HG02588 (cell line): ENCODE data around the gene CTIF.

Experiments
- ATAC-seq: cut with Tn5 transposase; IDR thresholded peaks from one replicate; pipeline ENCODE4 v1.9.1; 2021; ENCODE audit warnings: mild to moderate bottlenecking, moderate library complexity; ENCODE audit not compliant: unreplicated experiment

CTIF gene

GRCh38 chr18:48889115-48889941 lies 350.5 kb downstream of the CTIF start:
- no peak for ATAC-seq

GRCh38 chr18:48889981-48890762 lies 351.3 kb downstream of the CTIF start:
- ATAC-seq: no peak

GRCh38 chr18:48891721-48892120 lies 352.9 kb downstream of the CTIF start:
- ATAC-seq: no peak

GRCh38 chr18:48892146-48892855 lies 353.5 kb downstream of the CTIF start:
- no peak for ATAC-seq

GRCh38 chr18:48893061-48893607 lies 354.3 kb downstream of the CTIF start:
- no peak for ATAC-seq

GRCh38 chr18:48893608-48894600 lies 355.1 kb downstream of the CTIF start:
- no peak for ATAC-seq

- ATAC-seq: no peak
Measured at GRCh38 chr18:48894799-48895346, 356.0 kb downstream of the CTIF start.

GRCh38 chr18:48896326-48896874 lies 357.6 kb downstream of the CTIF start:
- no peak for ATAC-seq

GRCh38 chr18:48896875-48897511 lies 358.2 kb downstream of the CTIF start:
- peak; percentile 57 for ATAC-seq

GRCh38 chr18:48897531-48897930 lies 358.7 kb downstream of the CTIF start:
- ATAC-seq: no peak

GRCh38 chr18:48898521-48898920 lies 359.7 kb downstream of the CTIF start:
- no peak for ATAC-seq

GRCh38 chr18:48899558-48900174 lies 360.8 kb downstream of the CTIF start:
- ATAC-seq: no peak

- ATAC-seq: no peak
Measured at GRCh38 chr18:48900469-48900868, 361.6 kb downstream of the CTIF start.

GRCh38 chr18:48901145-48902022 lies 362.6 kb downstream of the CTIF start:
- no peak for ATAC-seq

- no peak for ATAC-seq
Measured at GRCh38 chr18:48902023-48902855, 363.4 kb downstream of the CTIF start.

GRCh38 chr18:48902856-48903601 lies 364.2 kb downstream of the CTIF start:
- ATAC-seq: no peak
